GM19372 (cell line): ENCODE measurements around the gene BBLN.

Experiments
- ATAC-seq: cut with Tn5 transposase; IDR thresholded peaks from one replicate; pipeline ENCODE4 v1.9.1; 2021; ENCODE audit warnings: mild to moderate bottlenecking, low read depth, moderate library complexity; ENCODE audit not compliant: unreplicated experiment

BBLN gene

DNA sequence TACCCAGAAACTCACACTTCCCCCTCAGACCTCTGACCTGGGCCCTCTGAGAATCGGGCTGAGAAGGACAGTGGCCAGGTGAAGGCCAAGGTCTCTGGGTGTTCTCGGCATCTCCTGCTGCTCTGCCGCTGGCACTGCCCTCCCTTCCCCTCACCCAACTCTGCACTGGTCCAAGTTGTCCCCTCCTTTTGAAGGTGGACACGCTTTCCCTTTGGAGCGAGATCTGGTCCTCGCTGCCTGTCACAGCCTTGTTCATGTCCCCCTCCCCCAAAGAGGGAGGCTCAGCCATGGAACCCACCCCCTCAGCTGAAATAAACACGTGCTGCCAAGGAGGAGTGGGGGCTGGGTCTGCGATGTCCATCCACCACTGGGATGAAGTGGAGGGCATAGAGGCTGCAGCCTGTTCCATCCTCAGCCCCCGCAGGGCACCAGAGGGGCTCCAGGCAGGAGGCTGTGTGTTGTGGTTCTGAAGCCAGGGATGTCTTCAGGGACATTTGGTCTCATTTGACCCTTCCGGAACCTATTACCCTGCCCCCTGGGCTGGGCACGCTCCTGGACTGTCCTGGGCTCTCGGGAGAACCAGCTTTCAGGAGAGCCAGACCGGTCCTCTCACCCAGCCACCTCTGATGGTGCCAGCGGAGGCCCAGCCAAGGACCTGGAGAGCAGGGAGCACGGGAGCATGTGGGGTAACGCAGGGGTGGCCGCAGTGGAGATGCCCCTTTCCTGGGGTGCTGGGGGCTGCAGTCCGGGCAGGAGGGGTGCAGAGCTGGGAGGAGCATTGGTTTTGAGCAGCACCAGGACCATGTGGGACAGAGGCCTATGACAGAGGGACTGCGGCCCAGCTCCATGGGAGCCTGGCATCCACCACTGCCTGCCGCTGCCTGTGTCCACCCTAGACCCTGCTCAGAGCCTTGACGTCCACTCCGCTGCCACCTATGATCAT is 15.6 kb upstream of the BBLN start:
- no peak for ATAC-seq

- no peak for ATAC-seq
Observed at GRCh38 chr9:128145536-128145935, 14.5 kb upstream of the BBLN start.

GRCh38 chr9:128145951-128146351 is 14.1 kb upstream of the BBLN start:
- no peak for ATAC-seq

DNA sequence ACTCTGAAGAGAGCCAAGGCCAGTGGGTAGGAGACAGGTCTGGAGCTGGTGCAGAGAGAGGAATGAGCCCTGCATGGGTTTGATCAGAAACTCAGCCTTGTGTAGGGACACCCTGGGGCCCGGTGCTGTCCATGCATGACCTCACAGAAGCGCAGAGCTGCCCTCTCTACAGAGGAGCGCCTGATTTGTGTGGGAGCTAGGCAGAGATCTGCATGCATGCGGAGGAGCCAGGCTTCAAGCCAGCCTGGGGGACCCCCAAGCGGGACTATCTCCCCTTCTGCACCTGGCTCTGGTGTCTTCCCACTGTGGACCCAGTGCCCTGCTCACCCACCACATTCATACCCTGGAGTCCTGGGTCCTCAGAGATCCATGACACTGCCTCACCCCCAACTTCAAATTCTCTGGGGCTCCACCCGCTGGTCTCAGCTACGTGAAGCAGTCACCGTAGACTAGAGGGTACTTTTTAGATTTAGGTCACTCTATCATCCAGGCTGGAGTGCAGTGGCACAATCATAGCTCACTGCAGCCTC is 13.4 kb upstream of the BBLN start:
- ATAC-seq = no peak

DNA sequence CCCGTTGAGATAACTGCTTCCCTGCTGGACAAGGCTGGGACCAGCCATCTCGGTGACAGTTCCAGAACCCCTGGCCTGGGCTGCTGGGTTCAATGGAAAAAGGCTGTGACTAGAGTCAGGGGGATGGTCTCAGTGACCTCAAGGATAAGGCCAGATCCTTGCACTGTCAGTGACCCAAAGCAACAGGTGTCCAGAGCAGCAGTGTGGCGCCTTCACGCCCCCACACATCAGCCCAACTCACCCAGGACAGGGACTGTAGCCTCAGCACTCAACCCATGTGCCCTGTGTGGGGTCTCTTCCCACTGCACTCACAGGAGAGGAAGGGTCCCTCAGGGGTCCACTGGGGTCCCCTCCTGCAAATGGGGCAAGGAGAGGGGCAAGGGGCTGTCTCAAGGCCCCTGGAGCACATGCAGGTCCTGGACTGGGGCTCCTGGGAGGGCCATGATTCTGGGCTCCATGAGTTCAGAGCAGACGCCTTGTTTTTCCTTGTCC is 11.5 kb upstream of the BBLN start:
- no peak for ATAC-seq

DNA sequence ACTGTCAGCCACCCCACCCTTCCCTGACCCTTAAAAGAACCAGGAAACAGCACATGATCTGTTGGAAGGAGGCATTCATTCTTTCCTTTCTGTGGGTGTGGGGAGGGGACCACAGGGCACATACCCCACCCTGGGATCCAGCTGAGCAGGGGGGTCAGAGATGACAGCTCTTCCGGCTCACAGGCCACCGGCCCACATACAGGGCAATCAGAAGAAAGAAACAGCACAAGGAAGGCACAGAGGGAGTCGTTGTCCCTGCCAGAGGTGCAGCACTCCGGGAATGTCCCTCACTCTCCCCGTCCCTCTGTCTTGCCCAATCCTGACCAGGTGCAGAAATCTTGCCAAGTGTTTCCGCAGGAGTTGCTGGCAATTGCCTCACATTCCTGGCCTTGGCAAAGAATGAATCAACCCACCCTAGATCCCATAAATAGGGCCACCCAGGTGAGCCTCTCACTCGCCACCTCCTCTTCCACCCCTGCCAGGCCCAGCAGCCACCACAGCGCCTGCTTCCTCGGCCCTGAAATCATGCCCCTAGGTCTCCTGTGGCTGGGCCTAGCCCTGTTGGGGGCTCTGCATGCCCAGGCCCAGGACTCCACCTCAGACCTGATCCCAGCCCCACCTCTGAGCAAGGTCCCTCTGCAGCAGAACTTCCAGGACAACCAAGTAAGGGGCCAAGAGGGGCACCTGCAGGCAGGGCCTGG is 10.9 kb upstream of the BBLN start, which contains the start of gene LCN2:
LCN2 (plus strand) TSS at position 453 of the 701 bp plus-strand sequence; CDS start at position 526, 73 bp downstream.
- no peak for ATAC-seq

DNA sequence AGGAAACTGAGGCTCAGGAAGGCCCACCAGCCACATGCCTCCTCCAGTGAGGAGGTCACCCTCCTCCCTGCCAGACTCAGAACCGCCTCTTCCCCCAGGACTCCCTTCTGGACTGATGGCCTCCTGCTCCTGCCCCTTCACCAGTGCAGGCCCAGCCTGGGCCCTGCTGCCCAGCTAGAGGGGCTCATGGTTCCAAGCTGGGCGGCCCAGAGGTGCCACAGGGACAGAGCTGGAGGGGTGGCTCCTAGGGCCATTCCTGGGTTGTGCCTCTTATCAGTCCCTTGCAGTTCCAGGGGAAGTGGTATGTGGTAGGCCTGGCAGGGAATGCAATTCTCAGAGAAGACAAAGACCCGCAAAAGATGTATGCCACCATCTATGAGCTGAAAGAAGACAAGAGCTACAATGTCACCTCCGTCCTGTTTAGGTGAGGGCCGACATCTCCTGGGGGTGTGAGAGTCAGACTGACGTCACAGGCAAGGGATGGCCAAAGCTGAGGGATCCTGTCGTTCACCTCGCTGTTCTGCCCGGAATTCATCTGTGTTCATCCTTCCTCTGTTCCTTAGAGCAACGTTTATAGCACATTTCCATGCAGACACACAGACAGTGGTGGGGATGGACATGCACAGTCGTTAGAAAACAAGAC is 10.0 kb upstream of the BBLN start:
- no peak for ATAC-seq

DNA sequence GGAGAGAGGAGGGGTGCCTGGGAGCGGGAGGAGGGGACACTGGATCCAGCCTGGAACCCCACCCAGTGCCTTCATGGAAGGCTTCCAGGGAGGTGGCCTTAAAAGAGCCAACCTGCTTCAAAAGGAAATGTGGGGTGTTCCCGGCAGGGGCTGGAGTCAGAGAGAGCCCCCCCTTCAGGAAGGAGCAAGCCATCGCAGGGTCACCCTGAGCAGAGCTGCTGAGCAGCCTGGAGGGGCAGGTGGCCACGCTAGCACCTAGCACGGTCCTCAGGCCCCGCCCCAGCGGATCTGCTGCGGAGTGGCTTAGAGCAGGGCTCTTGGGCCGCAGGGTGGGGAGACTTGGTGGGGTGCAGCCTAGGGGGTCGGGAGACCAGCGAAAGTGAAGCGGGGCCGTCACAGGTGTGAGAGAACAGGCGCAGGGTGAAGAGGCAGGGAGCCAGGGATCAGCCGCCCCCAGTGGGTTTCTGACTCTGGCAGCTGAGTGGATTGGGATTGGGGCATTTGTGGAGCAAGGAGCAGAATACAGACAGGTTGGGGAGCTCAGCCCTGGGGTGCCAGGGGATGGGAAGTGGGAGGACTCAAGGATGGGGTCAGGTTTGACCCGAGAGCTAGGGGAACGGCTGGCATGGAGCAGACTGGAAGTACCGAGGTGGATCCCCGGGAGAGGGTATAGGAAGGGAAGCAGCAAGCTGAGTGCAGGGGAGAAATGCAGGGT is 9.3 kb upstream of the BBLN start:
- no peak for ATAC-seq

- ATAC-seq = no peak
Observed at GRCh38 chr9:128151309-128152132, 8.5 kb upstream of the BBLN start.

- ATAC-seq = no peak
Observed at GRCh38 chr9:128152133-128153059, 7.7 kb upstream of the BBLN start.

GRCh38 chr9:128153060-128153946 is 6.8 kb upstream of the BBLN start:
- no peak for ATAC-seq

DNA sequence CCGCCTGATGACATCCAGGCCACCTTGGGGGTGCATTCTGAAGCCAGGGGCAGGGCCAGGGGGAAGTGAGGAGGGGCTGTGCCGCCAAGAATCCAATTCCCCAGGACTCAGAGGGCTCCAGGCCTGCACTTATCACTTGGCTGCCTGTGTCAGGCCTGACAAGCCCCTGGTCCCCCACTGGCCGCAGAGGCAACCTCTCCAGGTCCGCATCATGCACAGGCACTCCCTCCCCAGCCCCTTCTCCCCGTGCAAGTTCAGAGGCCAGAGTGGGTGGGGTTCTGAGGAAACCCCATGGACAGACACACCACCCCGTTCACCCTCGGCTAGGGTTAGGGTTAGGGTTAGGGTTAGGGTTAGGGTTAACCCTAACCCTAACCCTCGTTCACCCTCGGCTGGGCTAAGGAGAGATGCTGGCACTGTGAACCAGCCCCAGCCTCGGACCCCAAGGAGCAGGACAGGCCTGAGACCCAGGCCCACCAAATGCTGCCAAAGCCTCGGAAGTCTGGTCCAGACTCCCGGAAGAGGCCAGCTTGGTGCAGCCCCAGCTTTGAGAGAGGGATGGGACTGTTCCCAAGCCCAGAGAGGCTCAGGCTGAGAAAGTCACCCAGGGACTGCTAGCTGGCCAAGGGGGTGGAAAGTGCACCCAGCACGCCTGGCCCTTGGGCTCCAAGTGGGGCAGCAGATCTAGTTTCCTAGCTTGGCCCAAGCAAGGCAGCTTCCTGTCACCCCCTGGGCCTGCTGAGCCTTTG is 5.9 kb upstream of the BBLN start:
- ATAC-seq = no peak

- ATAC-seq = no peak
Observed at GRCh38 chr9:128155736-128156500, 4.1 kb upstream of the BBLN start.

- ATAC-seq = peak; percentile 5
Observed at GRCh38 chr9:128159522-128159783, 612 bp upstream of the BBLN start.

GRCh38 chr9:128160603-128160987 is 530 bp downstream of the BBLN start:
- ATAC-seq = no peak
